Measurements from ENCODE around the gene SYNC. TPM values are rescaled to one million over a fixed set of nuclear protein-coding genes. Genes with fewer than 3 reads are reported as not detected.
A peak's percentile ranks its signal among the peaks of the same experiment; 100 is the strongest.
"Not testable (repeated sequence)": the region's sequence is repeated elsewhere in the genome, so short reads cannot be mapped to it uniquely, and the experiment has no call there.

The SYNC gene
- total RNA-seq, 6 experiments from 2014 or later: 0.29 to 2.1 (median 0.44) TPM

DNA sequence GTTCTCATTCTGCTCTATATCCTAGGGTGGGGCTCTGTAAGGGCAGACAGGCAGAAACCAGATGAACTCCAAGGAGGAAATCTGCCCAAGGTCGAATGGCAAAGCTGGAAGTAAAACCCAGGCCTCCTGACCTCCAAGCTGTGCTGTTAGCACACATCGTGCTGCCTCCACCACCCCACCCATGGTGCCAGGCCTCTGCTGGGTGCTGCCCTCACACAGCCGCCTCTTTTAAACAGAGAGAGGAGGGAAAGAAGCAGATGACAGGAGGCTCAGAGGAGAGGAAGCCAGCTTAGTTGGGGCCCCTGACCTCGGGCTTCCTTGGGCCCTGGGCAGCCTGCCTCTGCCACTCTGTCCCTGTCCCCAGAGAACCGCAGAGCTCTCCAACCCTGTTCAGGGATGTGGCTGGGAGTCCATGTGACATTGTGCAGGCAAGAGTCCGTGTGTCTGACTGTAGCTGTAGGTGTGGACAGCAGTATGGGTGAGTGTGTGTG is 1.1 kb downstream of the SYNC start:
- H3K4me1 ChIP-seq: peaks cover 0 to 8% (median 2%) of the 10 kb centered on the region in 4 donors
- H3K9me3 ChIP-seq: no peaks in the 10 kb centered on the region
- no peak overlapping the region for H3K4me3 ChIP-seq
- H3K36me3 ChIP-seq: no peaks in the 10 kb centered on the region
- intact Hi-C loops (cut with DNase I): loop anchor here in 1 of 2 donors (10.0 kb wide), 1 partner anchor 173 kb away; the partner anchor contains the start of gene FNDC5
- DNase-seq (peak in 1 of 3 donors; percentile 34), ATAC-seq (peak in 3 of 4 donors; percentile 30 to 33 (median 31))
- H3K27ac ChIP-seq: no peak overlapping the region
- H3K27me3 ChIP-seq: no peaks in the 10 kb centered on the region
- WGBS (ENCODE audit: insufficient coverage, low coverage, low lambda C conversion rate, missing lambda C conversion rate): 46% methylated on average over 3 of the region's 6 CpGs
- TF ChIP-seq POLR2A (IDR thresholded peaks at IDR 0.05): no peak
- TF ChIP-seq, protein P1, sequence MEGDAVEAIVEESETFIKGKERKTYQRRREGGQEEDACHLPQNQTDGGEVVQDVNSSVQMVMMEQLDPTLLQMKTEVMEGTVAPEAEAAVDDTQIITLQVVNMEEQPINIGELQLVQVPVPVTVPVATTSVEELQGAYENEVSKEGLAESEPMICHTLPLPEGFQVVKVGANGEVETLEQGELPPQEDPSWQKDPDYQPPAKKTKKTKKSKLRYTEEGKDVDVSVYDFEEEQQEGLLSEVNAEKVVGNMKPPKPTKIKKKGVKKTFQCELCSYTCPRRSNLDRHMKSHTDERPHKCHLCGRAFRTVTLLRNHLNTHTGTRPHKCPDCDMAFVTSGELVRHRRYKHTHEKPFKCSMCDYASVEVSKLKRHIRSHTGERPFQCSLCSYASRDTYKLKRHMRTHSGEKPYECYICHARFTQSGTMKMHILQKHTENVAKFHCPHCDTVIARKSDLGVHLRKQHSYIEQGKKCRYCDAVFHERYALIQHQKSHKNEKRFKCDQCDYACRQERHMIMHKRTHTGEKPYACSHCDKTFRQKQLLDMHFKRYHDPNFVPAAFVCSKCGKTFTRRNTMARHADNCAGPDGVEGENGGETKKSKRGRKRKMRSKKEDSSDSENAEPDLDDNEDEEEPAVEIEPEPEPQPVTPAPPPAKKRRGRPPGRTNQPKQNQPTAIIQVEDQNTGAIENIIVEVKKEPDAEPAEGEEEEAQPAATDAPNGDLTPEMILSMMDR (IDR thresholded peaks at IDR 0.05): no peak

DNA sequence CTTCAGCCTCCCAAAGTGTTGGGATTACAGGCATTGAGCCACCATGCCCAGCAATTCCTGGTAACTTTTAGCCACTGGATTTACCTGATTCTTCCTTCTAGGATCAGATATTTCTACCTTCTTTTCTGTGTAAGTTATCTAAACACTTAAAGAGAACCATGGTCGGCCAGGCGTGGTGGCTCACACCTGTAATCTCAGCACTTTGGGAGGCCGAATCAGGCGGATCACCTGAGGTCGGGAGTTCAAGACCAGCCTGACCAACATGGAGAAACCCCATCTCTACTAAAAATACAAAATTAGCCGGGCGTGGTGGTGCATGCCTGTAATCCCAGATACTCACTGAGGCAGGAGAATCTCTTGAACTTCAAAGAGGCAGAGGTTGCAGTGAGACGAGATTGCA is 5.6 kb downstream of the SYNC start:
- ATAC-seq; H3K27me3 ChIP-seq; H3K4me1 ChIP-seq; intact Hi-C loops (cut with DNase I); H3K36me3 ChIP-seq; H3K27ac ChIP-seq; H3K4me3 ChIP-seq; H3K9me3 ChIP-seq: not testable (repeated sequence)
- DNase-seq: peak in 1 of 3 donors; percentile 8
- 92% methylated on average over 2 of the region's 8 CpGs for WGBS (ENCODE audit: insufficient coverage, low coverage, low lambda C conversion rate, missing lambda C conversion rate)

DNA sequence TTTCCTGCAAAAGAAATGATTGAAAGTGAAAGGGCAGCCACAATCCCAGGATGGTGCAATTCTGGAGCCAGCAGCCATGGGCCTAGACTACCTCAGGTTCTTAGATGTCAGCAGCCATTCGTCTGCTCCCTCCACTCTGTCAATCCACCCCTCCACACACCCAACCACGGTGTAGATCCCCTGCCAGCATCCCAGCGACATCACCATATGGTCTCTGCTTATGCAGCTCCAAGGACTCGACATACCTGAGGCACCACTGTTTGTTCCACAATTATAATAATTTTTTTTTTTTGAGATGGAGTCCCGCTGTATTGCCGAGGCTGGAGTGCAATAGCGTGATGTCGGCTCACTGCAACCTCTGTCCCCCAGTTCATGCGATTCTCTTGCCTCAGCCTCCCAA is 6.5 kb downstream of the SYNC start:
- TF ChIP-seq, protein P1 (IDR thresholded peaks at IDR 0.05): no peak
- no peak for TF ChIP-seq POLR2A (IDR thresholded peaks at IDR 0.05)
- H3K27ac ChIP-seq: no peak overlapping the region
- no peaks in the 10 kb centered on the region for H3K36me3 ChIP-seq
- WGBS (ENCODE audit: insufficient coverage, low coverage, low lambda C conversion rate, missing lambda C conversion rate): 90% methylated on average over 9 of the region's 9 CpGs
- ATAC-seq (no peak), DNase-seq (peak in 1 of 3 donors; percentile 3)
- no peaks in the 10 kb centered on the region for H3K9me3 ChIP-seq
- H3K4me3 ChIP-seq: no peak overlapping the region
- intact Hi-C loops (cut with DNase I): no loop called here
- no peaks in the 10 kb centered on the region for H3K27me3 ChIP-seq
- H3K4me1 ChIP-seq: peaks cover 0 to 9% (median 2%) of the 10 kb centered on the region in 4 donors

DNA sequence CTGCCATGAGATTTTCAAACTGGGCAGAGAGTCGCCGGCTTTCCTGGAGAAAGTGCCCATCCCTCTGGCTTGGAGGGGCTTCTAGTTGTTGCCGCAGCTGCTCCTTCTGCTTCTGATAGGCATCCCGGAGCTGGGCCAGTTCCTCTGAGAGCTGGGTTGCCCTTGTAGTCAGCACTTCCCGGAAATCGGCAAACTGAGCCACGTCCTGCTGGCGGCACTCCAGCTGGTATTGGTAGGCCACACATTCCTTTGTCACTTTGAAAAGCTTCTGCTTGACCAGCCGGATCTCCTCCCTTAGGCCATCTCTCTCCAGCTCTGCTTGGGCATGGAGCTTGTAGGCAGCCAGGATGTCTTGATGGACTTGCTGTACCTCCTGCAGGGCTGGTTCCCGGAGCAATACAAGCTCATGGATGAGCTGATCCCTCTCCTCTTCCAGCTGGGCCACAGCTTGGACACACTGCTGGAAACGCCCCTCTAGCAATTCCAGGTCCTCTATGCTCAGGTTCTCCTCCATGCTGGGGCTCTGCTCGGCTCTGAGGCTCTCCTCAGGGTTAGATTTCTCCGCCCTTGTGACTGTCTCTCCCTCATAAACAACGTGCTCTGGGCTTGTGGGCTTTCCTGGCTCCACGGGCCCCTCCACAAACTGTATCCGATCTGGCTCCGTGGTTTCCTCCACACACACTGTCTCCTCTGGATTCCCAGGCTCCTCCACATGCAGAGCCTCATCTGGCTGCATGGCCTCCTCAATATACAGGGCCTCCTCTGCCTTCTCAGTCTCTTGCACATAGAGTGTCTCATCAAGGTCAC is 7.3 kb downstream of the SYNC start:
- no peaks in the 10 kb centered on the region for H3K36me3 ChIP-seq
- no peak overlapping the region for H3K4me3 ChIP-seq
- no peak for TF ChIP-seq POLR2A (IDR thresholded peaks at IDR 0.05)
- TF ChIP-seq, protein P1 (IDR thresholded peaks at IDR 0.05): no peak
- DNase-seq (peak; percentile 55 to 70 (median 65)), ATAC-seq (peak; percentile 49 to 74 (median 59))
- no peak overlapping the region for H3K27ac ChIP-seq
- no peaks in the 10 kb centered on the region for H3K27me3 ChIP-seq
- intact Hi-C loops (cut with DNase I): no loop called here
- 73% methylated on average over 8 of the region's 17 CpGs for WGBS (ENCODE audit: insufficient coverage, low coverage, low lambda C conversion rate, missing lambda C conversion rate)
- no peaks in the 10 kb centered on the region for H3K9me3 ChIP-seq
- H3K4me1 ChIP-seq: peaks cover 0 to 9% (median 2%) of the 10 kb centered on the region in 4 donors

All from right lobe of liver (tissue), 6 donors.